DND-41 (cell line): ENCODE results near the gene TTN.
A peak's percentile ranks its signal among the peaks of the same experiment; 100 is the strongest.
"Not testable (repeated sequence)": the region's sequence is repeated elsewhere in the genome, so short reads cannot be mapped to it uniquely, and the experiment has no call there.

Source experiments
- ATAC-seq: fragments of 200-7000 bp; cut with Tn5 transposase; 3 replicates; pipeline ENCODE4 v1.9.1; 2021; ENCODE audit warnings: low read depth; ENCODE audit not compliant: insufficient read depth
- DNase-seq: peaks from one replicate; pipeline ENCODE4 v3.0.0-alpha.2; 2020
- H2AFZ ChIP-seq: 2 replicates; pipeline ENCODE4 v1.6.0; 2012; ENCODE audit warnings: low read depth, low read length
- H3K27ac ChIP-seq: 2 replicates; pipeline ENCODE4 v1.5.1; 2012; ENCODE audit warnings: low read length, inconsistent platforms
- H3K27me3 ChIP-seq: fragments of 200-600 bp; sonication (generic); 2 replicates; pipeline ENCODE4 v1.6.0; 2012; ENCODE audit warnings: low read length, mild to moderate bottlenecking, inconsistent platforms; ENCODE audit not compliant: insufficient read depth, poor library complexity
- H3K36me3 ChIP-seq: 2 replicates; pipeline ENCODE4 v1.5.1; 2012; ENCODE audit warnings: low read length, inconsistent platforms; ENCODE audit not compliant: insufficient read depth
- H3K4me1 ChIP-seq: 2 replicates; pipeline ENCODE4 v1.5.1; 2012; ENCODE audit warnings: mild to moderate bottlenecking, low read length; ENCODE audit not compliant: insufficient read depth
- H3K4me2 ChIP-seq: 2 replicates; pipeline ENCODE4 v1.6.0; 2012; ENCODE audit warnings: mild to moderate bottlenecking, moderate library complexity, low read length, inconsistent platforms; ENCODE audit not compliant: insufficient read depth
- H3K4me3 ChIP-seq, 2 experiments: fragments of 200-600 bp in 1 of 2; shearing (Covaris generic) in 1 of 2; 2 replicates each; pipeline ENCODE4 v1.5.1; 2012 to 2016; ENCODE audit warnings: inconsistent platforms in 2 of 2, low read length in 2 of 2, mild to moderate bottlenecking in 2 of 2, low read depth in 1 of 2, moderate library complexity in 1 of 2
- H3K79me2 ChIP-seq: 2 replicates; pipeline ENCODE4 v1.6.0; 2012; ENCODE audit warnings: low read length, inconsistent platforms; ENCODE audit not compliant: insufficient read depth
- H3K9ac ChIP-seq: 2 replicates; pipeline ENCODE4 v1.6.0; 2012; ENCODE audit warnings: low read depth, mild to moderate bottlenecking, inconsistent platforms, low read length, moderate library complexity
- H3K9me3 ChIP-seq: 2 replicates; pipeline ENCODE4 v1.5.1; 2012; ENCODE audit warnings: low read length, moderate library complexity, mild to moderate bottlenecking, inconsistent platforms; ENCODE audit not compliant: insufficient read depth, severe bottlenecking
- H4K20me1 ChIP-seq: 2 replicates; pipeline ENCODE4 v1.6.0; 2012; ENCODE audit warnings: low read length; ENCODE audit not compliant: insufficient read depth
- EZH2 ChIP-seq: IDR thresholded peaks from 3 replicates; pipeline ENCODE4 v1.6.1; 2012; ENCODE audit warnings: borderline replicate concordance, low read depth, mild to moderate bottlenecking, moderate library complexity, low read length, inconsistent platforms; ENCODE audit not compliant: severe bottlenecking
- TF ChIP-seq, protein P1 (sequence below): IDR thresholded peaks from 2 replicates; pipeline ENCODE4 v1.5.1; 2012; ENCODE audit warnings: borderline replicate concordance, low read length, moderate library complexity, mild to moderate bottlenecking; ENCODE audit not compliant: poor library complexity, severe bottlenecking; ENCODE audit errors: extremely low read depth

Gene TTN

DNA sequence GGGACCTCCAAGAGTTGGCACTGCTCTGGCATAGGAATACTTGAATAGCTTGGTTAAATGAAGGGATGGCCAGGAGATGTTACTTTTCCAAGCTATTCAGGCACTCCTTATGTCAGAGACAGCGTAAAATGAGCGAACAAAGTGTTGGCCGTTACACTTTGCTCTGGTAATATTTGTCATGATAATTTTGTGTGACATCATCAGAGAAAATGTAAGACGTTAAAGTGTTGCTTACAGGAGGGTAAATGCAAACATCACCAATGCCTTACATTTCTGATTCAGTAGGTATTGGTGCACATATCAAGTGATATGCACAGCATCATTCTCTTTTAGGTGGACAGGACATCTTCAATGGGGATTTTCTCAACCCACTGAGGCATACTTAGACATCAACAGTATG lies 281.0 kb downstream of the TTN start:
- H3K4me2 ChIP-seq: peak overlapping the region; percentile 17; the same call in 1 of the 2 replicates
- no peak for ATAC-seq
- H3K79me2 ChIP-seq: peaks cover 73% of the 10 kb centered on the region
- no peak for DNase-seq
- no peaks in the 10 kb centered on the region for H3K27me3 ChIP-seq
- no peaks in the 10 kb centered on the region for H4K20me1 ChIP-seq
- no peak for TF ChIP-seq EZH2
- TF ChIP-seq, protein P1, sequence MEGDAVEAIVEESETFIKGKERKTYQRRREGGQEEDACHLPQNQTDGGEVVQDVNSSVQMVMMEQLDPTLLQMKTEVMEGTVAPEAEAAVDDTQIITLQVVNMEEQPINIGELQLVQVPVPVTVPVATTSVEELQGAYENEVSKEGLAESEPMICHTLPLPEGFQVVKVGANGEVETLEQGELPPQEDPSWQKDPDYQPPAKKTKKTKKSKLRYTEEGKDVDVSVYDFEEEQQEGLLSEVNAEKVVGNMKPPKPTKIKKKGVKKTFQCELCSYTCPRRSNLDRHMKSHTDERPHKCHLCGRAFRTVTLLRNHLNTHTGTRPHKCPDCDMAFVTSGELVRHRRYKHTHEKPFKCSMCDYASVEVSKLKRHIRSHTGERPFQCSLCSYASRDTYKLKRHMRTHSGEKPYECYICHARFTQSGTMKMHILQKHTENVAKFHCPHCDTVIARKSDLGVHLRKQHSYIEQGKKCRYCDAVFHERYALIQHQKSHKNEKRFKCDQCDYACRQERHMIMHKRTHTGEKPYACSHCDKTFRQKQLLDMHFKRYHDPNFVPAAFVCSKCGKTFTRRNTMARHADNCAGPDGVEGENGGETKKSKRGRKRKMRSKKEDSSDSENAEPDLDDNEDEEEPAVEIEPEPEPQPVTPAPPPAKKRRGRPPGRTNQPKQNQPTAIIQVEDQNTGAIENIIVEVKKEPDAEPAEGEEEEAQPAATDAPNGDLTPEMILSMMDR: no peak
- H3K9ac ChIP-seq: no peak overlapping the region
- H3K27ac ChIP-seq: no peak overlapping the region
- H3K9me3 ChIP-seq: no peaks in the 10 kb centered on the region
- H3K4me1 ChIP-seq: peaks cover 18% of the 10 kb centered on the region
- H2AFZ ChIP-seq: no peak overlapping the region
- no peak overlapping the region for H3K4me3 ChIP-seq
- H3K36me3 ChIP-seq: peaks cover 4% of the 10 kb centered on the region

DNA sequence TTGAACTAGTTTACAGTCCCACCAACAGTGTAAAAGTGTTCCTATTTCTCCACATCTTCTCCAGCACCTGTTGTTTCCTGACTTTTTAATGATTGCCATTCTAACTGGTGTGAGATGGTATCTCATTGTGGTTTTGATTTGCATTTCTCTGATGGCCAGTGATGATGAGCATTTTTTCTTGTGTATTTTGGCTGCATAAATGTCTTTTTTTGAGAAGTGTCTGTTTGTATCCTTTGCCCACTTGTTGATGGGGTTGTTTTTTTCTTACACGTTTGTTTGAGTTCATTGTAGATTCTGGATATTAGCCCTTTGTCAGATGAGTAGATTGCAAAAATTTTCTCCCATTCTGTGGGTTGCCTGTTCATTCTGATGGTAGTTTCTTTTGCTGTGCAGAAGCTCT lies 281.8 kb downstream of the TTN start:
- H3K27me3 ChIP-seq, H2AFZ ChIP-seq, H3K36me3 ChIP-seq, H4K20me1 ChIP-seq, H3K4me3 ChIP-seq, H3K9me3 ChIP-seq, H3K4me2 ChIP-seq, H3K27ac ChIP-seq, H3K9ac ChIP-seq, DNase-seq, ATAC-seq: not testable (repeated sequence)
- peaks cover 18% of the 10 kb centered on the region for H3K4me1 ChIP-seq
- H3K79me2 ChIP-seq: peaks cover 65% of the 10 kb centered on the region

DNA sequence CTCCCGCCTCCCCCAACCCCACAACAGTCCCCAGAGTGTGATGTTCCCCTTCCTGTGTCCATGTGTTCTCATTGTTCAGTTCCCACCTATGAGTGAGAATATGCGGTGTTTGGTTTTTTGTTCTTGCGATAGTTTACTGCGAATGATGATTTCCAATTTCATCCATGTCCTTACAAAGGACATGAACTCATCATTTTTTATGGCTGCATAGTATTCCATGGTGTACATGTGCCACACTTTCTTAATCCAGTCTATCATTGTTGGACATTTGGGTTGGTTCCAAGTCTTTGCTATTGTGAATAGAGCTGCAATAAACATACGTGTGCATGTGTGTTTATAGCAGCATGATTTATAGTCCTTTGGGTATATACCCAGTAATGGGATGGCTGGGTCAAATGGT lies 282.2 kb downstream of the TTN start:
- H3K9me3 ChIP-seq, H3K4me2 ChIP-seq, H3K27me3 ChIP-seq, H3K9ac ChIP-seq, H4K20me1 ChIP-seq, H3K27ac ChIP-seq, H2AFZ ChIP-seq, H3K4me3 ChIP-seq, H3K36me3 ChIP-seq, DNase-seq, ATAC-seq: not testable (repeated sequence)
- Histone ChIP-seq H3K4me1 (peaks cover 18% of the 10 kb centered on the region), H3K79me2 (peaks cover 60% of the 10 kb centered on the region)

DNA sequence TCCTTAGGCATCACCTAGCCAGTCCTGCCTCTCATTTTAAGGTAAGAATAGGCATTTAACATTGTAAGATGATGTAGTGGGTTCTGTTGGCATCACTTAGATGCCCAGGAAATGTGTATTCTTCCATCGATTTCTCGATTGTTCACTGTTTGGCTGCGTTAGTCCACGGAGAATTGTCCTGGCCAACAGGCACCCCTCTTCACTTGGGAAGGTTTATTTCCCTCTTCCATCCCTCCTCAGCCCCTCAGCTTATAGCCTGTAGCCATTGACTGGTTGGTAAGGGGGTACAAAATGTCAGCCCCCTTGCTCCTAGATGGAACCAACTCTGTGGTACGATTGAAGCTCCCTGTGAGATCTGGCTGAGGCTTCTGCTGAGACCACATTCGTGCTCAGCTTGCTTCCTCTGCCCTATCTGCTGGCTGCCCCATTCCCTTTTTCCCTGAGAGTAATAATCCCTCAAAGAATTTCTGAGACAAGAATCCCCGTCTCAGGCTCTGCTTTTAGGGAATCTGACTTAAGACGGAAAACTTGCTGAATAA lies 283.6 kb downstream of the TTN start:
- Histone ChIP-seq H3K4me2 (peak overlapping the region; percentile 80), H3K36me3 (0 out of 2 replicates have a peak, but pooled peaks cover 1% of the 10 kb centered on the region), H3K9me3 (no peaks in the 10 kb centered on the region), H3K9ac (peak overlapping the region; percentile 61), H2AFZ (peak overlapping the region; percentile 71), H3K4me1 (peaks cover 18% of the 10 kb centered on the region), H4K20me1 (no peaks in the 10 kb centered on the region), H3K27ac (peak overlapping the region; percentile 69), H3K4me3 (peak overlapping the region; percentile 82 to 89), H3K27me3 (no peaks in the 10 kb centered on the region), H3K79me2 (peaks cover 47% of the 10 kb centered on the region)
- TF ChIP-seq EZH2: no peak
- TF ChIP-seq, protein P1: no peak
- DNase-seq (peak; percentile 41), ATAC-seq (peak; percentile 53)
